GM21786 (cell line): Measurements from ENCODE around the gene LIPI.
"Not testable (repeated sequence)": the region's sequence is repeated elsewhere in the genome, so short reads cannot be mapped to it uniquely, and the experiment has no call there.

Experiments
- ATAC-seq: cut with Tn5 transposase; IDR thresholded peaks from one replicate; pipeline ENCODE4 v1.9.1; 2021; ENCODE audit not compliant: unreplicated experiment

Gene LIPI

DNA sequence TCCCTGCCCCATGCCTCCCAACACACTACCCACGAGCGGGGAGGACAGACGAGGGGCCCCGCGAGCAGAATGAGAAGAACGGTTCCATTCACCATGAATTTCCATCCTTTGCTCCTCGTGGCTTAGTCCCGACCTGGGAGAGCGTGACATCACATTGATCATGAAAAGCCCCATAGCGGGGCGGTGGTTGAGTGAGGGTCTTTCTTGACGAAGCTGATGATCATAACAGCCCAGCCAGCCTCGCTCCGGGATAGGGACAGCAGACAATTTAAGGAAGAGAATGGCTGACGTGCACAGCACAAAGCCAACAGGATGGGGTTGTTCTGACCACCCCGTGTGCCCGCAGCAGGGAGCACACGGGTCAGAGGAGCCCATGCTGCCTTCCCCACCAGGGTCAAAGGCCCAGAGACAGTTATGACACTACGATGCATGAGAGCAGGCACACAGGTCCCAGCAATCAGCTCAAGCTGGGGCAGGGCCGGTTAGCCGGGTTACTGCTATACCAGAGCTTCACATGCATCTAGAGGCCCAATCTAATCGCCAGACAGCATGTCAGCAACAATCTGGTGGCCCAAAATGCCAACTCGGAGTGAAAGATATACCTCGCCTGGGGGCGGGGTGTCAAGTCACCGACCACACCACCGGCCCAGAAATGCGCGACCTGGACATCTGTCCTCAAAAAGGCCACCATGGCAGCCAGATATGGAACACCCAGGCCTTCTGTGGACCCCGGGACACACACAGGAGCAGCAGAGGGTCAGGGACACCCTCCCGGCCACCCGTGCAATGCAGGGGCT is 135.2 kb downstream of the LIPI start:
- ATAC-seq = no peak

DNA sequence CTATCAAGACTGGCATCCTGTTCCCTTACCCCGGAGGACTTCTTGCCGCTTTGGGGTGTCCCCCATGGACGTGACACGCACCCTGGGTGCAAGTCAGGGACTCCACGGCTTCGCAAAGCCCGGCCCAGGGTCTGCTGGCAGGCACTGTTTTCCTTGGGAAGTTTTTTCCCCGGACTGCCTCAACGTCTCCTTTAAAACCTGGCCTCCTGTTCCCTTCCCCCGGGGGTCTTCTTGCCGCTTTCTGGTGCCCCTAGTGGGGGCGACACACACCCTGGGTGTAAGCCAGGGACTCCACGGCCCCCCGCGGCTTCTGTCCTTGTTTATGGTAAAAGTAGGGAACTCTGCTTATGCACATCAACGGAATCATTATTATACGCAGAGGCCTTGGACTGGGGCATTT is 136.6 kb downstream of the LIPI start:
- no peak for ATAC-seq

DNA sequence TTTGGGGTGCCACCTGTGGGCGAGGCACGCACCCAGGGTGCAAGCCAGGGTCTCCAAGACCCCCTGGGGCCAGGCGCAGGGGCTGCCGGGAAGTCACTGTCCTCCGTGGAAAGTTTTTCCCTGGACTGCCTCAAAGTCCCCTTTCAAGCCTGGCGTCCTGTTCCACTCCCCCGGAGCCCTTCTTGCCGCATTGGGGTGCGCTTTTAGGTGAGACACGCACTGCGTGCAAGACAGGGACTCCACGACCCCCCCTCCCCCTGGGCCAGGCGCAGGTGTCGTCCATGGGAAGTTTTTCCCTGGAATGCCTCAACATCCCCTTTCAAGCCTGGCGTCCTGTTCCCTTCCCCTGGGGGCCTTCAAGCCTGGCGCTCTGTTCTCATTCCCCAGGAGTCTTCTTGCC is 137.1 kb downstream of the LIPI start:
- ATAC-seq = no peak

DNA sequence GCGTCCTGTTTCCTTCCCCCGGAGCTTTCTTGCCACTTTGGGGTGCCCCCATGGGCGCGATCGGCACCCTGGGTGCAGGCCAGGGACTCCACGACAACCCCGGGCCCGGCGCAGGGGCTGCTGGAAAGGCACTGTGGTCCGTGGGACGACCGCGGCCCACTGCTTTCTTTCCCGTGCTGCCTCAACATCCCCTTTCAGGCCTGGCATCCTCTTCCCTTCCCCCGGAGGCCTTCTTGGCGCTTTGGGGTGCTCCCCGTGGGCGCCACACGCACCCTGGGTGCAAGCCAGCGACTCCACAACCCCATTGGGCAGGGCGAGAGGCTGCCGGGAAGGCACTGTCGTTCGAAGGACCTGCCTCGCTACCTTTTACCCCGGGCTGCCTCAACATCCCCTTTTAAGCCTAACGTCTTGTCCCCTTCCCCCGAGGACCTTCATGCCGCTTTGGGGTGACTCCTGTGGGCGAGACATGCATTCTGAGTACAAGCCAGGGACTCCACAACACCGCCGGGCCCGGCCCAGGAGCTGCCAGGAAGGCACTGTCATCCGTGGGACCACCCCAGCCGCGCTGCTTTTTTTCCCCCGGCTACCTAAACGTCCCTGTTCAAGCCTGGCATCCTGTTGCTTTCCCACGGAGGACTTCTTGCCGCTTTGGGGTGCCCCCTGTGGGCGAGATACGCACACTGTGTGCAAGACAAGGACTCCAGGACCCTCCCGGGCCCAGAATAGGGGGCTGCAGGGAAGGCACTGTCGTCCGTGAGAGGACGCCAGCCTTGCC is 137.8 kb downstream of the LIPI start:
- ATAC-seq = no peak

DNA sequence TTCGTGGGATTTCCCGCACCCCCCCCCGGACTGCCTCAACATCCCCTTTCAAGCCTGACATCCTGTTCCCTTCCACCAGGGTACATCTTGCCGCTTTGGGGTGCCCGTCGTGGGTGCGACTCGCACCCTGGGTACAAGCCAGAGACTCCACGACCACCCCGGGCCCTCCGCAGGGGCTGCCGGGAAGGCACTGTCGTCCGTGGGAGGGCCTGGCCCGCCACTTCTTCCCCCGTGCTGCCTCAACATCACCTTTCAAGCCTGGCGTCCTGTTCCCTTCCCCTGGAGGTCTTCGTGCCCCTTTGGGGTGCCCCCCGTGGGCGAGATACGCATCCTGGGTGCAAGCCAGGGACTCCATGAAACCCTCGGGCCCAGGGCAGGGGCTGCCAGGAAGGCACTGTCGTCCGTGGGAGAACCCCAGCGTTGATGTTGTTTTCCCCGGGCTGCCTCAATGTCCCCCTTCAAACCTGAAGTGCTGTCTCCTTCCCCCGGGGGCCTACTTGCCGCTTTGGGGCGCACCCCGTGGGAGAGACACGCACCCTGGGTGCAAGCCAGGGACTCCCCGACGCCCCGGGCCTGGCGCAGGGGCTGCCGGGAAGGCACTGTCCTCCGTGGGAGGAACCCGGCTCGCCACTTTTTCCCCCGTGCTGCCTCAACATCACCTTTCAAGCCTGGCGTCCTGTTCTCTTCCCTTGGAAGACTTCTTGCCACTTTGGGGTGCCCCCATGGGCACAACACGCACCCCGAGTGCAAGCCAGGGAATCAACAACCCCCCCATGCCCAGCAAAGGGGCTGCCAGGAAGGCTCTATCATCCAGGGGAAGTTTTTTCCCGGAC is 138.6 kb downstream of the LIPI start:
- ATAC-seq = no peak

DNA sequence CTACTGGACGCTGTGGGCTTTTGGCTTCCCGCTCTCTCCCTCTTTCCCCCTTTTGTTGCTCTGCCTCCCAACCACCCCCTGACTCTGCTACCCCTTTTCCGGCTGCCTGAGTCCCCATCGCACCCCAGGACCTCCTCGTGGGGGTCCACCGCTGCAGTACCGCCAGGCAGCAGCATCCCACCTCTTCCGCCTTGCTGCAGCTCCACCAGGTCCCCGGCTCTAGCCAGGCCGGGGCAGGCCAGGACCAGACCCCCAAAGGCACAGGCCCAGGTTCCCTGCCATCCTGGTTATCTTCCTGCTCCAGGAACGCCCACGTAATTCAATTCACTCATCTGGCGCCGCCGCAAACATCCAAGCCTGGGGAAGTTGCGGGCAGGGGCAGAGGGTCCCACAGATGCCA is 139.8 kb downstream of the LIPI start:
- no peak for ATAC-seq

DNA sequence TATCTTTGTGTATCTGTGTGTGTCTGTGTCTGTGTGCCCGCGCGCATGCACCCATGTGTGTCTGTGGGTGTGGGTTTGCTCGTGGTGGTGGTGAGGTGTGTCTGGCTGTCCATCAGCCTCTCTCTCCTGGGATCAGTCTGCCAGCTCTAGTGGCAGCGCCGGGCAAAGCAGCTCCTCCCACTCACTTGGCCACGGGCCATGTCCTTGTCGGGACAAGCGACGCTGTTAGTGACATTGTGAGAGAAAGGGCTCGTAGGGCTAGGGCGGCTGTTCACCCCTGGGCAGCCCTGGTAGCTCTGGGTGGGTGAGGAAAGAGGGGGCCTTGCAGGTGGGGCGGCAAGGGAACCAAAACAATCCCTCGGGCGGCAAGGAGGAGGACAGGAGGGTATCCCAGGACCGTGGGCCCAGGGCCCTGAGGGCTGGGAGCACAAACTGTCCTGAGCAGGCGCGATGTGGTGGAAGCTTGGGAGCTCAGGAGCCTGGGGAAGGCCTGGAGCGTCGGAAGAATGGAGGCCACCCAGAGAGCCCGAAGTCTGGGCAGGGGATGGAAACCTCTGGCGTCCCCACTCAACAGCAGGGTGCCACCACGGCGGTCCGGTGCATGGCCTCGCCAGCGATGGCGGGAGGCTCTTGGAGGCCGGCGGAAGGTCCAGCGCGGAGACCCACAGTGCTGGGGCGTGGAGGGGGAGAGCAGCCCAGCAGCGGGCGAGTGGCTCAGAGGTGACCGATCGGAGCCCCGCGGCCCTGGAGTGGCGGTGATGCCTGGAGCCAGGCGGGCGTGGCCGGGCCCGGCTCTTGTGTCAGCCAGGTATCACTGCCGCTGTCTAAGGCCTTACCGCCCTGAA is 140.5 kb downstream of the LIPI start:
- no peak for ATAC-seq

- ATAC-seq = no peak
Measured at GRCh38 chr21:14064296-14064645, 146.5 kb downstream of the LIPI start.

GRCh38 chr21:14063620-14064295 is 147.0 kb downstream of the LIPI start:
- ATAC-seq = not testable (repeated sequence)

- not testable (repeated sequence) for ATAC-seq
Measured at GRCh38 chr21:14062684-14063083, 148.1 kb downstream of the LIPI start.

GRCh38 chr21:14061820-14062219 is 148.9 kb downstream of the LIPI start:
- ATAC-seq = not testable (repeated sequence)

DNA sequence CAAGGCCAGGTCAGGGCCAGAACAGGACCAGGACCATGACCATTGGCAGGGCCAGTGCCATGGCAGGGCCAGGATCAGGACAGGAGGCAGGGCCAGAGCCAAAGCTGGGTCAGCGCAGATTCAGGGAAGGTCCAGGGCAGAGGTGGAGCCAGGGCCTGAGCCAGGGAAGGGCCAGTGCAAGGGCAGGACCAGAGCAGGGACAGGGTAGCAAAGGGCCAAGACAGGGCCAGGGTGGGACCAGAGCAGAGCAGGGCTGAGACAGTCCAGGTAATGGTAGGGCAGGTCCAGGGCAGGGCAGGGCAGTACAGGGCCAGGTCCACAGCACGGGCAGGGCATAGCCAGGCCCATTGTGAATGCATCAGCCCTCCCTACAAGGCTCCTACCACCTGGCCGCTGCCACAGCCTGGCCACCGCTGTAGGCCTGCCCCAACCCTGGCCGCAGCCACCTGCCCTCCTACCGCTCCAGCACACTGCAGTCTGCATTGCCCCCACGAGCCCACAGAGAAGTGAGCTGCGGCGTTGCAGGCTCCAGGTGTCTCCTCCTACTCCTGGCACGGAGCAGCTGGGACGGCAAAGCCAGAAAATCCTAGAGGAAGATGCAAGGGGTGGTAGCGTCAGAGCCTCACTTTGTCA is 151.6 kb downstream of the LIPI start:
- ATAC-seq = not testable (repeated sequence)
